Sciatic nerve (tissue), 2 donors: ENCODE measurements around the gene ENPP5. TPM values are rescaled to one million over a fixed set of nuclear protein-coding genes. Genes with fewer than 3 reads are reported as not detected.
"Not testable (repeated sequence)": the region's sequence is repeated elsewhere in the genome, so short reads cannot be mapped to it uniquely, and the experiment has no call there.

Source experiments
- ATAC-seq: fragments of 200-7000 bp; cut with Tn5 transposase; one replicate; pipeline ENCODE4 v1.9.1; 2020; ENCODE audit warnings: mild to moderate bottlenecking, moderate library complexity
- DNase-seq: peaks from one replicate; pipeline ENCODE4 v3.0.0-alpha.2; 2020; ENCODE audit warnings: low spot score
- intact Hi-C: fragments of 100-400 bp; cut with DNase I; formaldehyde crosslinking; loops from one replicate; pipeline ENCODE4 v1.14.2; 2022
- total RNA-seq: library from RNA; stranded (reverse); fragmentation: NEBNext Ultra II Directional; extraction: Animal tissue kit (Norgen Biotek cat#: 25700); gene quantifications from one replicate; pipeline ENCODE4 v1.2.1, GENCODE V29; 2021
- donor health status: DM: no; HTN: no; CAD: no.
- donor health status: DM: no; HTN: no; CAD: no.

ENPP5 gene
- total RNA-seq, 1 donor from 2014 or later = 1.9 TPM

DNA sequence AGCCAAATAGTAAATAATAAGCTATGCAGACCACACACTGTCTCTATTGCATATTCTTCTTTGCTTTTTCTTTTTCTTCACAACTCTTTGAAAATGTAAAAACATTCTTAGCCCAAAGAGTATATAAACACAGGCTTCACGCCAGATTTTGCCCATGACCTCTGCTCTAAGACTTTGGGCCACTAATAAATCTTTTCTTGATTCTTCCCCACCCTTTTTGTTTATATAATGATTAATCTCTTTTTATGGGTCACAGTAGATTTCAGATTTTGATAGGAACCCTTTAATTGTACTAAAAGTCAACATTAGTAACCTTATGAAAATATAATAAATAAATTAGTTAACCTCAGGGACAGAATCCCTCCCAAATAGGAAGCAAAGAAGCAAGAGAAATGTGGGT lies 15.8 kb upstream of the ENPP5 start:
- intact Hi-C loops = no loop called here
- DNase-seq = no peak
- no peak for ATAC-seq

- peak; percentile 24 for ATAC-seq
- intact Hi-C loops = no loop called here
- no peak for DNase-seq
Measured at GRCh38 chr6:46184114-46184513, 13.3 kb upstream of the ENPP5 start.

DNA sequence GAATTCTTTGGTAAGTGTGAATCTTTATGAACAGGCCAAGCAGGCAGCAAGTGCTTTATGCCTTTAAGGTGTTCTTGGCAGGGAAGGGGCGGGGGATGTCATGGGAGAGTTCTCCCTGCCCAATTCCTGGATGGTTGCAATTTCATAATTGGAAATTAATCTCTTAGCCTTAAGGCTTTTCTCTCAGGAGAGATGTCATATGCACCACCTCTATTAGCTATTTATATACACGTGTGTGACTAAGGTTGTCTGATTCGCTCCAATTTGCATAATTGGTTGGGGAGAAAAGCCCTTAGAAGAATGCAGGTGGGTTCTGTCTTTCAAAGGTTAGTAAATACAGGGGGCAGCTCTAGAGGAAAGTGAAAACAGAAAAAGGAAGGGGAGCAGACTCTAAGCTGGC lies 5.2 kb upstream of the ENPP5 start:
- ATAC-seq = no peak
- intact Hi-C loops = no loop called here
- no peak for DNase-seq

GRCh38 chr6:46175446-46175845 lies 4.7 kb upstream of the ENPP5 start:
- intact Hi-C loops = no loop called here
- DNase-seq (no peak), ATAC-seq (no peak)

- intact Hi-C loops = no loop called here
- ATAC-seq = no peak
- DNase-seq = no peak
Measured at GRCh38 chr6:46174904-46175303, 4.1 kb upstream of the ENPP5 start.

GRCh38 chr6:46172176-46172575 lies 1.4 kb upstream of the ENPP5 start:
- DNase-seq (no peak), ATAC-seq (no peak)
- intact Hi-C loops = no loop called here

DNA sequence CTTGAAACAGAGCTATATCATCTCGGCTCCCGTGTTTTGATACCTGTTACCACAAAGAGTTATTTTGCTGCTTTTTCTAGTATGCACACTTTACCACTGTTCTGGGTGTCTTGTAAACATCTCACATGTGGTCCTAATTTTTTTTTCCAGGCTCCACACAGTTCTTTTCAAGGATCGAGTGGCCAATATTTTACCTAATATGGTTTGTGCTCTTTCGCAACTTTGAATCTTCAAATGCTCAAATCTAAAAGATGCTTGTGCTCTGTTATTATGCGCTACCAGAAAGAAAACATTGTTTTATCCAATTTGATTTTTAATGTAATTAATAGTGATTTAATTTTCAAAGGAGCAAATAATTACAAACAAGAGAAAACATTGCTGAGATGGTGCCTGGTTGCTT lies 10.7 kb downstream of the ENPP5 start:
- intact Hi-C loops = no loop called here
- ATAC-seq (peak; percentile 26), DNase-seq (no peak)

DNA sequence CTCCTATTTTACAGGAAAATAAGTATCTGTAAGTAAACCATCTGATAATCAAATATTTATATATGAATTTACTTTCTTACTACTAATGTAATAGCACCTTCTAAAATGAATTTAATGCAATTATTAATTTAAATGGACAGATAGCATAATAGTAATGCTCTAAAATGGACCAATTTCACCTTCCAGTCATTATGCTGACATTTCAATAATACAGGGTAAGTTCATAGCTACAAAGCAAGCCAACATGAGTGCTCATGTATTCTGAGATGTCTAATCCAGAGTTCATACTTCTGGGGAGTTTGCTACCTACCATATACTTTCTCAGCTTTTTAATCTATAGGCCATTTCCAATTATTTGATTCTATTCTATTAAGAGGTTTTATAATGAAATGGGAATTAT lies 11.6 kb downstream of the ENPP5 start:
- DNase-seq (no peak), ATAC-seq (no peak)
- intact Hi-C loops = no loop called here

- DNase-seq (no peak), ATAC-seq (no peak)
- intact Hi-C loops = no loop called here
Measured at GRCh38 chr6:46156701-46157100, 14.1 kb downstream of the ENPP5 start.

- intact Hi-C loops, ATAC-seq, DNase-seq: not testable (repeated sequence)
Measured at GRCh38 chr6:46149066-46149465, 21.7 kb downstream of the ENPP5 start.

DNA sequence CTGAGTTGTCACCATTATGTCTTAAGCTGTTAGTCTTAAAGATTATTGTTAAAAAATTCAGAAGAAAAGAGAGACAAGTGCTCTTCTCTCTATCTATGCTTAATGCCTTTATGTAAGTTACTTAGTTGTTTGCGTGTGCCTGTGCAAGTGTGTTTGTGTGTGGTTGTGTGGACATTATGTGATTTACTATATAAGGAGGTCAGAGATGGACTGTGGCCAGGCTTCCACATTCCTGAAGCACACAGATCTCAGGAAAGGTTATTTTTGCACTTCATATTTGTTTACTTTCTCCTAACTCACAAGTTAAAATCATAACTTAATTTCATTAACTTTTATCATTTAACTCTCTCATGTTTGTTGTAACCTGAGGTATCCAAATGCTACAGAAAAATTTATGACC lies 26.5 kb downstream of the ENPP5 start:
- no peak for ATAC-seq
- no peak for DNase-seq
- intact Hi-C loops = no loop called here

GRCh38 chr6:46138281-46138680 lies 32.5 kb downstream of the ENPP5 start:
- intact Hi-C loops = no loop called here
- DNase-seq = no peak
- ATAC-seq = no peak

DNA sequence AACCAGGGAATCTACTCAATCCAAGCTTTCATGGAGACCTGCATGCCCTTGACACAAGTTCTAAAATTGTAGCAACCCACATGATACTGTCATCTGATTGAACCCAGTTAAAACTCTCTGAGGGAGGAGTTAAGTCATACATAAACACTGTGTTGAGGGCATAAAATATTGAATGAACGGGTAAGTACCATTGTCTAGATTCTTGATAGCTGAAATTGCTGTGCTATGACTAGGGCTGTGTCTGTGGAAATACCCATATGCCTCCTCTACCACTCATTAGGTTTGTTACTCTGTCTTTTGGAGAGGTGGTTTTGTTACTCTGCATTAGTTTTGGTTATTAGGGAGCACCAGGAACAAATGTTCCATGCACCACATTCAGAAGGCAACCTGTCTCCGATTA lies 33.4 kb downstream of the ENPP5 start:
- intact Hi-C loops = no loop called here
- DNase-seq (no peak), ATAC-seq (no peak)

DNA sequence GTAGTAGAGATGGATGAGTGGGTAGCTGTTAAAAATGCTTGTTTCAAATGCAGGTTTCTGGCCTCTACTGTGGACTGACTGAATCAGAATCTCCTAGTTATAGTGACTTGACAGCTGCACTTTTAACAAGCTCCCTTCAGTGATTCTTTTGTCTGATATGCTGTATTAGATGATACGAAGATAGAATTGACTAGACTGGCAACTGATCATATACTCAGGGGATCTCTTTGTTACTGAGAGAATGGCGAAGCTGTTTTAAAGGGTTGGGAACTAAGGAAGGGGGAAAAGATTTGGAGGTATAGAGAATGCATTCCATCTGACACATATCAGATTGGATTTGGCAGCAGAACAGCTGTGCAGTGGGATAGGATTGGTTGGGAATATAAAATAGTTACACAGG lies 33.9 kb downstream of the ENPP5 start:
- intact Hi-C loops = no loop called here

GRCh38 chr6:46135176-46135575 lies 35.6 kb downstream of the ENPP5 start:
- DNase-seq = no peak
- intact Hi-C loops = no loop called here
- ATAC-seq = no peak

More for the DNA sequence above, 33.9 kb downstream of the ENPP5 start:
- ATAC-seq (no peak), DNase-seq (no peak)

DNA sequence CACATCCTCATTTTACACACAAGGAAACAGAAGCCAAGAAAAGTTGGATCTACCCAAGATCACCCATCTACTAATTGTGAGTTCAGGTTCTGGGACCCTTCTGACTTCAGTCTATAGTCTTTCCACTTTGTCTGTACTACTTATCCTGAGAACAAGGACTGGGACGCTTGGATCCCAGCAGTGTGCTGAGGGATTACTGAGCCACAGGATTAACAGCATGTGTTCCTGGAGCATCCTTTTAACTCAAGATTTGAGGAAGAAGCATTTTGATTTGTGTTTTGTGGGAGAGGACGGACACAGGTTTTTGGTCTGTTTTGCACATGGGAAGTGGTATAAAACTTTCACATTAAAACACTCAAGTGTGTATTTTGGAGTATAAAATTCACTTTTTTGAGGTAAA lies 36.6 kb downstream of the ENPP5 start:
- intact Hi-C loops = no loop called here
- DNase-seq = no peak
- ATAC-seq = no peak

- intact Hi-C loops, ATAC-seq, DNase-seq: not testable (repeated sequence)
Measured at GRCh38 chr6:46131291-46131690, 39.5 kb downstream of the ENPP5 start.

DNA sequence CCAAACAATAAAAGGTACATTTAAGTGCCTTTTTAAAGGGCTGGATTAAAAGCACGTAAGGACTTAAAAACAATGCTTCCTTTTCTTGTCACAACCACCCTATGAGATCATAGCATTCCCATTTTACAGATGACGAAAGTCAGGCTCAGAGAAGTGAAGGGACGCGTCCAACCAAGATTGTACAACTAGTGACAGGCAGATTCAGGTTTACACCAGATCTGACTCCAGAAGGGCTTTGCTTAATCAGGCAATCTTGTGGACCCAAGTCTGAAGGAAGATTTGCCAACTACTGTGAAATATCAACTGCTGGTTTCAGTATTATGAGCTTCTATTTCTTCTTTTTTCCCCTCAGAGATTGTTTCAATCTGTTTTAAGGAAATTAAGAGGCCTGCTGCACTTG lies 40.1 kb downstream of the ENPP5 start:
- intact Hi-C loops = no loop called here
- DNase-seq = no peak

DNA sequence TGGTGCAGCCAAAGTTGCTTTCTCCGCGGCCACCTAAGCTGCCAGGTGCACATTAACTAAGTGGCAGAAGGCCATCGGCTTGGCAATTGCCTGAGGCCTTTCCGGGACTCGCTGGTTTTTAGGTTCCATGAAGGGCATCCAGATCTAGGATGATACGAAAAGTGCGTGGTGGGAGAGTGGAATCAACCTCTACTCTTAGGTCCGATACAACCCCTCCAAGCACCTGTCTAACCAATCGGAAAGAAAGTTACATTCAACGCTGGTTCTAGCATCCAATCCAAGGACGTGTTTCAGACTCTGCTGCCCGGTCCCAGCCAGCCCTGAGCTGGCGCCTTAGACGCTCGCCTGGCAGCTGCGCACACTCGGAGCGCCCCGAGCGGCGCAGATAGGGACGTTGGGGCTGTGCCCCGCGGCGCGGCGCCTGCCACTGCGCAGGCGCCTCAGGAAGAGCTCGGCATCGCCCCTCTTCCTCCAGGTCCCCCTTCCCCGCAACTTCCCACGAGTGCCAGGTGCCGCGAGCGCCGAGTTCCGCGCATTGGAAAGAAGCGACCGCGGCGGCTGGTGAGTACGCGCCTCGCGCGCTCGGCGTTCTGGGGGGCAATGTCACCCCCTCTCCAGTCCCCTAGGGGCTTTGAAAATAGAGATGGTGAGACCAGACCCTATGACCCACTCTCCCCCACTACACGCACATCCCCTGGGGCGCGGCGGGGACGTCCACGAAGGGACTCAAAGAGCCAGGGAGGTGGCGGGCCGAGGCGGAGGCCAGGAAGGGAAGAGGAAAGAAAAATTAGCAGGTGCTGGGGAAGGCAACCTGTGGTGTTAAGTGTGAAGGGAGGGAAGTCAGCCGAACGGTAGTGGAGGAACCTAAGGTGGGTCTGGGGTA lies 40.9 kb downstream of the ENPP5 start, which contains the start of gene ENPP4:
Gene ENPP4 (plus strand): TSS at position 361 of the 883 bp plus-strand sequence. CDS start 9,595 bp downstream, outside the sequence.
- intact Hi-C loops = no loop called here
- DNase-seq (peak; percentile 86), ATAC-seq (peak; percentile 100)

More for the DNA sequence above, 40.1 kb downstream of the ENPP5 start:
- ATAC-seq = peak; percentile 58

- ATAC-seq (no peak), DNase-seq (no peak)
- intact Hi-C loops = no loop called here
Measured at GRCh38 chr6:46129291-46129628, 41.5 kb downstream of the ENPP5 start.

- intact Hi-C loops = no loop called here
- DNase-seq = no peak
- ATAC-seq = no peak
Measured at GRCh38 chr6:46128476-46128875, 42.3 kb downstream of the ENPP5 start.
